HG02798 (cell line): ENCODE measurements around the gene ORM1.
"Not testable (repeated sequence)": the region's sequence is repeated elsewhere in the genome, so short reads cannot be mapped to it uniquely, and the experiment has no call there.

Source experiments
- ATAC-seq: cut with Tn5 transposase; IDR thresholded peaks from one replicate; pipeline ENCODE4 v1.9.1; 2021; ENCODE audit warnings: mild to moderate bottlenecking; ENCODE audit not compliant: unreplicated experiment, poor library complexity

The ORM1 gene

DNA sequence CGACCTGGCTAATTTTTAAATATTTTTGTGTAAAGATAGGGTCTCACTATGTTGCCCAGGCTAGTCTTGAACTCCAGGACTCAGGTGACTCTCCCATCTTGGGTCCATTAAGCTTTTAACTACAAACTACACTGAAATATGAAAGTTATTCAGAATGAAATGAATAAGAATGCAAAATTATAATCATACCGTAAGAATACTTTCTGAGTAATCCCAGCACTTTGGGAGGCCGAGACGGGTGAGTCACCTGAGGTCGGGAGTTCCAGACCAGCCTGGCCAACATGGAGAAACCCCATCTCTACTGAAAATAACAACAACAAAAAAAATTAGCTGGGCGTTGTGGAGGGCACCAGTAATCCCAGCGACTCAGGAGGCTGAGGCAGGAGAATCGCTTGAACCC is 1.1 kb upstream of the ORM1 start:
- ATAC-seq: no peak

DNA sequence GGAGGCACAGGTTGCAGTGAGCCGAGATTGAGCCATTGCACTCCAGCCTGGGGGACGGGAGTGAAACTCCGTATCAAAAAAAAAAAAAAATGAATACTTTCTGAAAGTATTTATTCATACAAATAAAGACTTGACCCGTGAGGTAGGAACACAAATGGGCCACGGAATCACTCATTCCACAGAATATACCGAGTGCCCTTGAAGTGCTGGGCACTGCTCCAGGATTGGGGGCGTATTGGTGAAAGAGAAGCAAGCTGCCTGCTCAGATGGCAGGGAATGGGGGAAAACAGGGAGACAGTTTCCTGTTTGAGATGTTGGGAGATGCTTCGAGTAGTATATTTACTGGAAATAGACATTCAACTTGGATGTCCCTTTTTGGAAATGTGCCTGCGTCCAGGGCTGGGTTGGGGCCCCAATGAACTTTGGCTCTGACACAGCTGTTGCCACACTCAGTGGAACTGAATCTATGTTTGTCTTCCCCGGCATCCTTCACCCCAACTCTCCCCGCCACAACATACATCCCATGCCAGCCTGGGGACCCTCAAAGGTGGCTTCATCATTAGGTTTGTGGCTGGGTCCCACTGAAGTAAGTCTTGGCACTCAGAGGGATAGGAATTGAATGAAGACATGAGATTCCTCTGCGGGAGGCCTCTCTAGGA is 609 bp upstream of the ORM1 start:
- not testable (repeated sequence) for ATAC-seq

- ATAC-seq: not testable (repeated sequence)
These were observed 951 bp downstream of the ORM1 start for GRCh38 chr9:114323849-114324248.

GRCh38 chr9:114324492-114324891 is 1.6 kb downstream of the ORM1 start:
- no peak for ATAC-seq

DNA sequence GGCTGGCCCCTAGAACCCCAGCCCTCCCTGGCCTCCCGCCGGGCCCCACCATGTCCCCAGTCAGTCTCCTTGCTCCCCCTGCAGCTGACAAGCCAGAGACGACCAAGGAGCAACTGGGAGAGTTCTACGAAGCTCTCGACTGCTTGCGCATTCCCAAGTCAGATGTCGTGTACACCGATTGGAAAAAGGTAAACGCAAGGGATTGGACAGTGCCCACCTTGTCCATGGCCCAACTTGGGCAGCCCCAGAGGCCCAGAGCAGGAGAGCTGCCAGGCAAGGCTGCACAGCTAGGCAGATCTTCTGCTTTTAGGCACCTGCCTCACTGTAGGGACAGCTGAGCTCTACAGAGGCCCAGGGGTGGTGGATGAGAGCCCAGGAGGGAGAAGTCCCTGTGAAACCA is 2.1 kb downstream of the ORM1 start:
- not testable (repeated sequence) for ATAC-seq

GRCh38 chr9:114325684-114326254 is 2.9 kb downstream of the ORM1 start:
- ATAC-seq: not testable (repeated sequence)

GRCh38 chr9:114327749-114328148 is 4.9 kb downstream of the ORM1 start:
- ATAC-seq: no peak

DNA sequence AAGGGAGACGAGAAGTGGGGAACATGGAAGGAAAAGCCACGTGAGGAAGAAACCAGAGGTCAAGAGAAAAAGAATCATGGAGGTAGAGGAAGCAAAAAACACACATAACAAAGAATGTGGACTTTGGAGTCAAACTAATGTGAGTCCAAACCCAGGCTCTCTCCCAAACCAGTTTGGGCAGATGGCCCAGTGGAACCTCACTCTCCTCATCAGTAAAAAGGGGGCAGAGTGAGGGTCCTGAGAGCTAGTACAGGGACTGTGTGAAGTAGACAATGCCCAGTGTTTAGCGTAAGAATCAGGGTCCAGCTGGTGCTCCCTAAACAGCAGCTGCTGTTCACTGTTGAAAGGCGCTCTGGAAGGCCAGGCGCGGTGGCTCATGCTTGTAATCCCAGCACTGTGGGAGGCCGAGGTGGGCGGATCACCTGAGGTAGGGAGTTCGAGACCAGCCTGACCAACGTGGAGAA is 5.5 kb downstream of the ORM1 start:
- not testable (repeated sequence) for ATAC-seq

GRCh38 chr9:114328937-114329624 is 6.2 kb downstream of the ORM1 start:
- not testable (repeated sequence) for ATAC-seq

- not testable (repeated sequence) for ATAC-seq
These were observed 6.7 kb downstream of the ORM1 start, which contains the start of gene ORM2 for GRCh38 chr9:114329625-114330022. ORM2 (plus strand) TSS chr9:114329869; CDS start chr9:114329905, 36 bp downstream.

DNA sequence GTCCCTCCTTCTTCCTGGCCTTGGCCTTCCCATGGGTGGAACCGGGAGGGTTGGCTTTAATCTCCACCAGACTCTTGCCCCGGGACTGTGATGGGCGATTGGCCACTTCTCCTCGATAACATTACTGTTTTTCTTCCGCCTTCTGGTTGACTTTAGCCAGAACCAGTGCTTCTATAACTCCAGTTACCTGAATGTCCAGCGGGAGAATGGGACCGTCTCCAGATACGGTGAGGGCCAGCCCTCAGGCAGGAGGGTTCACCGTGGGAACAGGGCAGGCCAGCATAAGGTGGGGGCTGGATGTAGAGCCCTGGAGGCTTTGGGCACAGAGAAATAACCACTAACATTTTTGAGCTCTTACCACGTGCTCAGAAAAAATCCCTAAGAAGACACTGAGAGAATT is 7.7 kb downstream of the ORM1 start:
- no peak for ATAC-seq

GRCh38 chr9:114331229-114332195 is 8.6 kb downstream of the ORM1 start:
- ATAC-seq: not testable (repeated sequence)

DNA sequence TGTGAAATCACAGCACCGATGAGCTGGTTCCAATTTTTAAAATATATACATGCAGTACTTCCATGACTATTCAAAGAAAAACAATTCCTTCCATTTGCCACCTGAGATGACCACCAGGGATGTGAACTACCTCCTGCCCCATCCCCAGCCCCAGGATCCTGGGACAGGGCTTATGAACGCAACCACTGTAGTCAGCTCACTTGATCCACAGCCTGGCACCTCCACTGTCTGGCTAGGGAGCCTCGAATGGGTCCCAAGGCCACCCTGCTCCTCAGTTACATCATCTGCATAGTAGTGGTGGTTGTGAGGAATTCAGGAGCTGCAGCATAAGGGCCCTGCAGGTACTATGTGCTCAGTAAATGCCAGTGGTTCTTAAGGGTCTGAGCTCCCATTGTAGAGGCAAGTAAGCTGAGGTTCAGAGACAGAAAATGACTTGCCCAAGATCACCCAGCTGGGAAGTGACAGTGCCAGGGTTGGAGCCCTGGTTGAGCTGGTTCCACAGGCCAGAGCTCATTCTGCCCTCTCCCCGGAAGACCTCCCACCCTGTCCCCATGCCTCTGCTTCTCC is 9.7 kb downstream of the ORM1 start:
- not testable (repeated sequence) for ATAC-seq

DNA sequence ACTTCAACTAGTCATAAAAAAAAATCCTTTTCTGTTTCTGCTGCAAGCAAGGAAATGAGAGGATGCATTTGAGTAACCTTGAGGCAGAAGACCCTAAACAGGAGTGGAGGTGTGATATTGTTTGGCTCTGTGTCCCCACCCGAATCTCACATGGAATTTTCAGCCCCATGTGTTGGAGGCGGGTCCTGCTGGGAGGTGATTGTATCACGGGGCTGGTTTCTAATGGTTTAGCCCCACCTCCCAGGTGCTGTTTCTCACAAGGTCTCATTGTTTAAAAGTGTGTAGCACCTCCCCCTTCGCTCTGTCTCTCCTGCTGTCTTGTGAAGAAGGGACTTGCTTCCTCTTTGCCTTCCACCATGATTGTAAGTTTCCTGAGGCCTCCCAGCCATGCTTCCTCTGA is 10.8 kb downstream of the ORM1 start:
- not testable (repeated sequence) for ATAC-seq

- ATAC-seq: no peak
These were observed 11.6 kb downstream of the ORM1 start for GRCh38 chr9:114334490-114334889.

DNA sequence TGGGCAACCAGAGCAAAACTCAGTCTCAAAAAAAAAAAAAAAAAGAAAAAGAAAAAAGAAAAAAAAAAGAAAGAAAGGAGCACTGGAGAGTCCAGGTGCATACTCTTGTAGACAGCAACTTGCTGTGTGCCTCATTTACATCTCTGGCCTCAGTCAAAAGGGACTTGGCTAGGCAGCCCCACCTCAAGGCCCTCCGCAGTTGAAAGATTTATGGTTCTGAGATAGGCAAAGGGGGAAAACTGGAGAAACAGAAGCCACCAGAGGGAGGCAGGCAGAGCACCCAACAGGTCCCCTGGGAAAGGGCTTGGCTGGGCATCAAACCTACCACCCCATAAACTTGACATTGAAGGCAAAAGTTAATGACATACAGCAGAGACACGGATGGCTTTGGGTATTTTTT is 12.8 kb downstream of the ORM1 start:
- no peak for ATAC-seq

- no peak for ATAC-seq
These were observed 13.3 kb downstream of the ORM1 start for GRCh38 chr9:114336157-114336556.

GRCh38 chr9:114336699-114337395 is 13.9 kb downstream of the ORM1 start:
- ATAC-seq: no peak

DNA sequence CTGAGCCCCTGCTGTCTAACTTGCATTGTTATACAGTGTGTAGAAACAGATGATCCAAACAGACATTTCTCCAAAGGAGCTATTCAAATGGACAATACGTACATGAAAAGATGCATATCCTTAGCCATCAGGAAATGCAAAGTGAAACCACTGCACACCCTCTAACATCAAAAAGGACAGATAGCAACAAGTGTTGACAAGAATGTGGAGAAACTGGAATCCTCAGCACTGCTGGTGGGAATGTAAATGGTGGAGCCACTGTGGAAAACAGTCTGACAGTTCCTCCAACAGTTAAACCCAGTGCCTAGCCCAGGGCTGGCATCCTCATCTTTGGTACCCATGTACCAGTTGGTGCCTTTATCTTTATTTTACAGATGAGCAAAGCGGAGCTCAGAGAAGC is 15.3 kb downstream of the ORM1 start:
- ATAC-seq: no peak
